ENCODE data around the gene PLEKHS1.

DNA sequence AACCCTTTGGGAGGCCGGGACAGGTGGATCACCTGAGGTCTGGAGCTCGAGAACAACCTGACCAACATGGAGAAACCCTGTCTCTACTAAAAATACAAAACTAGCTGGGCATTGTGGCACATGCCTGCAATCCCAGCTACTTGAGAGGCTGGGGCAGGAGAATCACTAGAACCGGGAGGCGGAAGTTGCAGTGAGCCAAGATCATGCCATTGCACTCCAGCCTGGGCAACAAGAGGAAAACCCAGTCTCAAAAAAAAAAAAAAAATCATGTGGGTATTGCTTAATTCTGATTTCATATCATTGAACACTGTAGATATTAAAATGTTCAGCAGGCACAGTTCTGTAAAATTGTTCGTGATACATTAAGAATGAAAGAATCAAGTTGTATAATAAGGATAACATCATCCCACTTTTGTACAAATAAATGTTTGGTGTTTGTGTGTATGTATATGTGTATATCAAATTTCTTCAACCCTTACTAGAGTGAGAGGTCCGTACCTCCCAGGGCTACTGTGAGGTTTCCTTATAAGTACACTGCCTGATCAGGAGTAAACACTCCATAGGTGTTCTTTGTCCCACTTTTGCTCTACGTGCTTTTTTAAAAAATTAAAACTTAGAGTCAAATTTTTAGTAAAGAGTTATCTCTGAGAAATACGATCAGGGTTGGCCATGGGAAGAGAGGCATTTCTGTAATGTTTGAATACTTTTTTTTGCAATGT, 31.7 kb downstream of the PLEKHS1 start:
- TF ChIP-seq ZNF274 (IDR thresholded peaks at IDR 0.05; ENCODE audit: low read depth, low read length) (no peak), YY1 (IDR thresholded peaks at IDR 0.05; ENCODE audit: insufficient read depth, insufficient read length) (no peak)
